CD4-positive, alpha-beta T cell treated with Interleukin-6 at 100 ng/mL for 8 hours (primary cell): Measurements from ENCODE around the gene PI4KA.
"Not testable (repeated sequence)": the region's sequence is repeated elsewhere in the genome, so short reads cannot be mapped to it uniquely, and the experiment has no call there.

Experiments used
- DNase-seq: peaks from one replicate; pipeline ENCODE4 v3.0.0-alpha.2; 2020; ENCODE audit warnings: mixed read lengths, low spot score

The PI4KA gene

GRCh38 chr22:20695205-20695604 lies 163.4 kb downstream of the PI4KA start:
- not testable (repeated sequence) for DNase-seq

GRCh38 chr22:20694256-20694655 lies 164.4 kb downstream of the PI4KA start:
- not testable (repeated sequence) for DNase-seq

DNA sequence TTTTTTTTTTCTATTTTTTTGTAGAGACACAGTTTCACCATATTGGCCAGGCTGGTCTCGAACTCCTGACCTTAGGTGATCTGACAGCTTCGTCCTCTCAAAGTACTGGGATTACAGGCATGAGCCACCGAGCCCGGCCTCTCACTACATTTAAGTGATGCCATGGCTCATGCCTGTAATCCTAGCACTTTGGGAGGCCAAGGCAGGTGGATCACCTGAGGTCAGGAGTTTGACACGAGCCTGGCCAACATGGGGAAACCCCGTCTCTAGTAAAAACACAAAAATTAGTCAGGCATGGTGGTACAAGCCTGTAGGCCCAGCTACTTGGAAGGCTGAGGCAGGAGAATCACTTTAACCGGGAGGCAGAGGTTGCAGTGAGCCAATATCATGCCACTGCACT lies 165.7 kb downstream of the PI4KA start:
- not testable (repeated sequence) for DNase-seq

GRCh38 chr22:20690586-20691317 lies 167.9 kb downstream of the PI4KA start:
- not testable (repeated sequence) for DNase-seq

- DNase-seq = not testable (repeated sequence)
Measured at GRCh38 chr22:20687356-20688172, 171.0 kb downstream of the PI4KA start.

DNA sequence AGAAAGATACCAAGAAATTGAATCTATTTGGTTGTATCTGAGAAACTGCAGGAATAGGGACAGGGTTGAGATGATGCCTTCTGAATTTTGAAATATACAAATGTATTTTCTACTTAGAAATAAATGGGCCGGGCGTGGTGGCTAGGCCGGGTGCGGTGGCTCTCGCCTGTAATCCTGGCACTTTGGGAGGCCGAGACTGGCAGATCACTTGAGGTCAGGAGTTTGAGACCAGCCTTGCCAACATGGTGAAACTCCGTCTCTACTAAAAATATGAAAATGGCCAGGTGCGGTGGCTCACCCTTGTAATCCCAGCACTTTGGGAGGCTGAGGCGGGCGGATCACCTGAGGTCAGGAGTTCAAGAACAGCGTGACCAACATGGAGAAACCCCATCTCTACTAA lies 172.8 kb downstream of the PI4KA start:
- not testable (repeated sequence) for DNase-seq

DNA sequence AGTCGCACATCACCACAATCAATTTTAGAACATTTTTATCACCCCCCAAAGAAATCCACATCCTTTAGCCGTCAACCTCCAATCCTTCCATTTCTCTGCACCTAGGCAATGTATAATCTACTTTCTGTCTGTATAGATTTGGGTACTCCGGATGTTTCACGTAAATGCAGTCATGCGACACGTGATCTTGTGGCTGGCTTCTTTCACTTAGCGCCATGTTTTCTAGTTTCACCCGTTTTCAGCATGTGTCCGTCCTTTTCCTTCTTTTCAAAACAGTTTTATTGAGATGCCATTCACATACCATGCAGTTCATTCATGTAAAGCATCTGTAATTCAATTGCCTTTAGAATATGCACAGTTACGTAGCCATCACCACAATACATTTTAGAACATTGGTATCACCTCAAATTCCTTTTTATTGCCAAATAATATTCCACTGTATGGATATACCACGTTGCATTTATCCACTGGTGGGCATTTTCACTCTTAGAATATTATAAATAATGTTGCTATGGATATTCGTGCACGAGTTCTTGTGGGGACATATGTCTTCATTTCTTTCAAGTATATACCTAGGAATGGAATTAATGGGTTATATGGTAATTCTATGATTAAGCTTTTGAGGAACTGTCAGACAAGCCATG lies 179.7 kb downstream of the PI4KA start:
- DNase-seq = not testable (repeated sequence)

GRCh38 chr22:20677684-20678242 lies 180.8 kb downstream of the PI4KA start:
- DNase-seq = no peak

DNA sequence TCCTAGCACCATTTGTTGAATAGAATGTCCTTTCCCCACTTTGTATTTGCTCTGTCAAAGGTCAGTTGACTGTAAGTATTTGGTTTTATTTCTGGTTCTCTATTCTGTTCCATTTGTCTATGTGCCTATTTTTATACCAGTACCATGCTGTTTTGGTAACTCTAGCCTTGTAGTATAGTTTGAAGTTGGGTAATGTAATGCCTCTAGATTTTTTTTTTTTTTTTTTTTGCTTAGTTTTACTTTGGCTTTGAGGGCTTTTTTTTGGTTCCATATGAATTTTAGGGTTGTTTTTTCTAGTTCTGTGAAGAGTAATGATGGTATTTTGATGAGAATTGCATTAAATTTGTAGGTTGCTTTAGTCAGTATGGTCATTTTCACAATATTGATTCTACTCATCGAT lies 183.0 kb downstream of the PI4KA start:
- not testable (repeated sequence) for DNase-seq

- no peak for DNase-seq
Measured at GRCh38 chr22:20674998-20675397, 183.6 kb downstream of the PI4KA start.

DNA sequence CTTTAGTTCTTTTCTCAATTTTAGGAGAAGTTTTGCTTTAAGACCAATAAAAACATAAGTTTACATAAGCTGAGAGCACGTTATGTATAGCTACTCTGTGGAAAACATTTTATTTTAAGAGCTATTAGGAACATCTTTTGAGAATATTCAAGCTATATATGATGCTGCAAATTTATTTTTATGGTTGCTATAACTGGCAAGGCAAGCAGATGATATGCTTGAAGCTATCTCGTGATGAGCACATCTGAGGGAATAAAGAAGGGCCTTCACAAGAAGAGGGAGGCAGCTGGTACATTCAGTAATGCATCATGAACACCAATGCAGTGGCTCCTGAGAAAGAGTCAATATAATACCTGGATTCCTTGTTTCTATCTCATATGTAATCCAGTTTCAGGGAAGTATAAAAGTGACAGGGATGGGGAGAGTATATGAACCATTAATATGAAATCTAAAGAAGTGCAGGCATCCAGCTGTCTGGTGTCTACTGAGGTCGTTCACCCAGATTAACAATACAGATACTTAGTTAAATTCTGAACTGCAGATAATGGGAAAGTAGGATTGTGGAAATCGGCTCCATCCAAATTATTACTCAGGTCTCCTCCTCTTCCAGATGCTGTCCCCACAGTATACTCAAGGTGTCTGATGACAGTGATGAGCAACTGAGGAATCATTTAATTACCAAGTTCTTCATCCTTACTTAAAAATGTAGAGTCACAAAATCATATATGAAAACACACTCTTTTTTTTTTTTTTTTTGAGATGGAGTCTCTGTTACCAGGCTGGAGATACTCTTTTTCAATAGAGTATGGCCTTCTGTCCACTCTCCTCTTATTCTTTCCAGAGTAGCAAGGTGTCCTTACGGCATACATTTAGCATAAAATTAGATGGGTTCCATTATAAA lies 185.1 kb downstream of the PI4KA start:
- DNase-seq = no peak

GRCh38 chr22:20672732-20673131 lies 185.9 kb downstream of the PI4KA start:
- no peak for DNase-seq

DNA sequence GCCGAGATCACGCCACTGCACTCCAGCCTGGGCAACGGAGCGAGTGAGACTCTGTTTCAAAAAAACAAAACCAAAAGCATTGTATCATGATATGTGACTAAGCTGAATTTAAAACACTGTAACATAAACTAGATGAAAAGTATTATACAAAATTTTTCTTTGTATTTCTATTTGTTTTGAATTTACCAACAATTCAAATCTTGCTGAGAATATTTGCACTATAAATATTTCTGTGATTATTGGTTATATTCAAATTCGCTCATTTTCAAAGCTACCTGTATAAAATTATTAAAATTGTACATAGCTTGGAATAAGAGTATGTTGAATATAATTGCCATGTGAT lies 186.6 kb downstream of the PI4KA start:
- DNase-seq = no peak

DNA sequence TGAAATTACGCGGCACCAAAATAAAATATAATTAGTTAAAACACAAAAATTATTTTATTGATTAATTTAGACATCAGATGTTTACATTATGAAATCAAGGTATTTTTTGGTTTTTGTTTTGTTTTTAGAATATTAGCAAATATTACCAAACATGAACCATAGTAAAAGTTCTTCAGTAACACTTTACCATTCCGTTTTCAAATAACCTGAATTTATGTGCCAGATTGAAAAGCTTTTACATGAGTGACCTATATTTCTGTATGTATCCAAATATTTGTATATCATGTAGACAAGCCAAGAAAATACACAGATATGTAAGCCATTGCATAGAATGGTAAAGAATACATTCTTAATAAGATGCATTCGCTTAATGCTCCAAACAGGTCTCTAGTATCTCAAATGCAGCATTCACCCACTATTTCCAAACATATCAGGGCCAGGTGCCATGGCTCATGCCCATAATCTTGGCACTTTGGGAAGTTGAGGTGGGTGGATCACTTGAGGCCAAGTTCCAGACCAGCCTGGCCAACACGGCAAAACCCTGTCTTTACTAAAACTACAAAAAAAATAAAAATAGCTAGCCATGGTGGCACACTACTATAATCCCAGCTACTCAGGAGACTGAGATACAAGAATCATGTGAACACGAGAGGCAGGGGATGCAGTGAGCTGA lies 187.1 kb downstream of the PI4KA start:
- DNase-seq = no peak

DNA sequence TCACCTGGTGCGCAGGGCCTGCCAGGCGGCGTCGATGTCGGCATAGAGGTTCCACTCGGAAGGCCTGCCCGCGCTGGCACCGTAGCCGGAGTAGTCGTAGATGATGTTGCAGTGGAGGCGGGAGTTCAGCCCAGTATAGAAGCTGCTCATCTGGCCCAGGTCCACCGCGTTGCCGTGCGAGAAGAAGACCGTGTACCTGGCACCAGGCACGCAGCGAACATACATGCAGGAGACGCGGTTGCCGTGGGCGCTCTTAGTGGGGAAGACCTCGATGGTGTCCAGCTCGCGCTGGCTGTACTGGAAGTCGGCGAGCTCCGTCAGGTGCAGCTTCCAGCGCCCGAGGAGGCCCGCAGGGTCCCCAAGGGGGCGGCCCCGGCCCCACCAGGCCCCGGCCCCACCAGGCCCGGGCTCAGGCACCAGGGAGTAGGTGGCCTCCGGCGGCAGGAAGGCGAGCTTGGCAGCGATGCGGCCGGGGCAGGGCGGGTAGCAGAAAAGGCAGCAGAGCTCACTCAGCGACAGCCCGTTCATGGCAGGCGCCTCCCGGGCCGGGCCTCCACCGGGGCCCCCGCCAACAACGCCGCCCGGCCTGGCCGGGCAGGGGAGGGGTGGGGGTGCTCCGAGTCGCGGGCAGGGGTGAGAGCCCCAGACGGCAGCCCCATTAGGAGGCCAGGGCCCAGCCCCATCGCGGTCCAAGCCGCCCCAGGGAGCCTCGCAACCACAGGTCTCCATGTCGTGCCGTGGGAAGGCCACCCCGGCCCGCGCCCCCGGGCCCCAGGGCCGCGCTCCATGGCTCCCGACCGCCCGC lies 188.0 kb downstream of the PI4KA start:
- not testable (repeated sequence) for DNase-seq

GRCh38 chr22:20669884-20670283 lies 188.7 kb downstream of the PI4KA start:
- DNase-seq = not testable (repeated sequence)

DNA sequence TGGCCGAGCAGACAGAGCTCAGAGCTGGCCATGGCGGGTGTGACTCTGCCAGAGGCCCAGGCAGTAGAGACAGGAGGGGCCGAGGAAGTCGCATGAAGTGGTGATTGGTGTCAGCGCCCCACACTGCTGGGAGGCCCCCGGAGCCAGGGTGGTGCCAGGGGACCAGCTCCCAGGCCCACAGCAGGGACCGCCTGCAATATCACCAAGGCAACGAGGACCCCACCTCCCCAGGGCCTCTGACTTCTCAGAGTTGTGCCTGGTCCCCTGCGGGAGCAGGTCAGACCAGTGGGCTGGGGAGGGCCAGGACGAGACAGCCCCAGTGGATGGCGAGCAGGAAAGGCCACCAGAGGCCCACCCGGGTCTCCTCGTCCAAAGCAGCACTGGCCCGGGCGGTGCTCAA lies 189.1 kb downstream of the PI4KA start:
- not testable (repeated sequence) for DNase-seq

DNA sequence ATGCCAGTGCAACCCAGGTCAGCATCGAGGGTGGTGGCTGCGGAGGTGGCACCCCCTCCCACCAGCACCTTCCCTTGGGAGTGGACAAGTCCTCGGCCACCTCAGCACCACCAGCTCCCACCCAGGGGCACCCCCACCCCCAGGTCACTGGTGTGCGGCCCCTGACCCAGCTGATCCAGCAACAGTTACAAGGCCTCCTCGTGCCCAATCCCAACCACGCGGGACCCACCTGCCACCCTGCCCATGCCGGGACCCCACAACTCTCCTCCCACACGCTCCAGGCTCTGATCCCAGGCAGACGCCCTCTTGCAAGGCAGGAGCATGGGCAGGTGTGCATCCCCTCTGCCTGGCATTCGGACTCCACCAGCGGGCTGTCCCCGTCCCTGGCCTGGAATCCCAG lies 189.8 kb downstream of the PI4KA start:
- not testable (repeated sequence) for DNase-seq

GRCh38 chr22:20668226-20668625 lies 190.4 kb downstream of the PI4KA start:
- DNase-seq = not testable (repeated sequence)

GRCh38 chr22:20667548-20667947 lies 191.1 kb downstream of the PI4KA start:
- not testable (repeated sequence) for DNase-seq
